Hematopoietic multipotent progenitor cell treated with erythropoietin and hydrocortisone succinate and interleukin-3 and kit ligand, for 8 days (in vitro differentiated cells): ENCODE measurements around the gene AGO4.
"Not testable (repeated sequence)": the region's sequence is repeated elsewhere in the genome, so short reads cannot be mapped to it uniquely, and the experiment has no call there.

ENCODE experiments used
- DNase-seq: peaks from one replicate; pipeline ENCODE4 v3.0.0-alpha.2; 2015

AGO4 gene

GRCh38 chr1:35812754-35813153, 4.9 kb downstream of the AGO4 start:
- DNase-seq = not testable (repeated sequence)

GRCh38 chr1:35825255-35825654, 17.4 kb downstream of the AGO4 start:
- DNase-seq = no peak

GRCh38 chr1:35832276-35832905, 24.6 kb downstream of the AGO4 start:
- no peak for DNase-seq

- DNase-seq = no peak
These were observed 25.6 kb downstream of the AGO4 start for GRCh38 chr1:35833395-35833794.

- no peak for DNase-seq
These were observed 26.4 kb downstream of the AGO4 start for GRCh38 chr1:35834218-35834617.

- no peak for DNase-seq
These were observed 27.6 kb downstream of the AGO4 start for GRCh38 chr1:35835398-35835797.

GRCh38 chr1:35836734-35837133, 28.9 kb downstream of the AGO4 start:
- DNase-seq = no peak

- DNase-seq = no peak
These were observed 31.0 kb downstream of the AGO4 start for GRCh38 chr1:35838693-35839245.

GRCh38 chr1:35844826-35845225, 37.0 kb downstream of the AGO4 start:
- no peak for DNase-seq

- DNase-seq = peak; percentile 54
These were observed 38.0 kb downstream of the AGO4 start for GRCh38 chr1:35845766-35846165.

GRCh38 chr1:35847935-35848565, 40.2 kb downstream of the AGO4 start:
- DNase-seq = no peak

- DNase-seq = no peak
These were observed 42.2 kb downstream of the AGO4 start for GRCh38 chr1:35850051-35850450.

- DNase-seq = no peak
These were observed 42.9 kb downstream of the AGO4 start for GRCh38 chr1:35850716-35851115.

- DNase-seq = no peak
These were observed 43.5 kb downstream of the AGO4 start for GRCh38 chr1:35851132-35851869.

GRCh38 chr1:35852241-35852640, 44.4 kb downstream of the AGO4 start:
- DNase-seq = no peak

GRCh38 chr1:35854989-35855700, 47.3 kb downstream of the AGO4 start:
- no peak for DNase-seq

GRCh38 chr1:35856964-35857363, 49.1 kb downstream of the AGO4 start:
- no peak for DNase-seq

GRCh38 chr1:35857830-35858229, 50.0 kb downstream of the AGO4 start:
- peak; percentile 55 for DNase-seq

- DNase-seq = no peak
These were observed 52.9 kb downstream of the AGO4 start for GRCh38 chr1:35860696-35861095.

GRCh38 chr1:35863136-35863535, 55.3 kb downstream of the AGO4 start:
- DNase-seq = no peak

GRCh38 chr1:35863881-35864625, 56.2 kb downstream of the AGO4 start:
- no peak for DNase-seq

- no peak for DNase-seq
These were observed 57.0 kb downstream of the AGO4 start for GRCh38 chr1:35864813-35865212.

- no peak for DNase-seq
These were observed 59.2 kb downstream of the AGO4 start for GRCh38 chr1:35866991-35867390.
